Endodermal cell (in vitro differentiated cells): ENCODE measurements around the gene SEM1. TPM values are rescaled to one million over a fixed set of nuclear protein-coding genes. Genes with fewer than 3 reads are reported as not detected.

Experiments
- DNase-seq: peaks from one replicate; pipeline ENCODE4 v3.0.0-alpha.2; 2017
- H3K27ac ChIP-seq: 2 replicates; pipeline ENCODE4 v1.5.1; 2013; ENCODE audit warnings: mild to moderate bottlenecking, low read depth, low read length, moderate library complexity
- H3K27me3 ChIP-seq: 2 replicates; pipeline ENCODE4 v1.6.1; 2013; ENCODE audit warnings: mild to moderate bottlenecking, low read length, moderate library complexity; ENCODE audit not compliant: insufficient read depth, control insufficient read depth, poor library complexity, severe bottlenecking
- H3K36me3 ChIP-seq: 2 replicates; pipeline ENCODE4 v1.7.0; 2013; ENCODE audit warnings: mild to moderate bottlenecking, low read length, moderate library complexity; ENCODE audit not compliant: control insufficient read depth, insufficient read depth
- H3K4me1 ChIP-seq: one replicate; pipeline ENCODE4 v1.7.0; 2013; ENCODE audit warnings: low read length; ENCODE audit not compliant: control insufficient read depth, insufficient read depth
- H3K4me3 ChIP-seq: 2 replicates; pipeline ENCODE4 v1.5.1; 2013; ENCODE audit warnings: mild to moderate bottlenecking, low read length, moderate library complexity
- H3K9ac ChIP-seq: 2 replicates; pipeline ENCODE4 v1.6.1; 2013; ENCODE audit warnings: mild to moderate bottlenecking, low read length, moderate library complexity; ENCODE audit not compliant: poor library complexity, severe bottlenecking; ENCODE audit errors: extremely low read depth
- H3K9me3 ChIP-seq: 2 replicates; pipeline ENCODE4 v1.6.1; 2013; ENCODE audit warnings: mild to moderate bottlenecking, low read length, moderate library complexity; ENCODE audit not compliant: control insufficient read depth
- H3K27ac Mint-ChIP-seq: 2 replicates; pipeline ENCODE4 v1.8.0; 2020; ENCODE audit warnings: mixed read lengths
- H3K27me3 Mint-ChIP-seq: 2 replicates; pipeline ENCODE4 v1.8.0; 2021; ENCODE audit warnings: mild to moderate bottlenecking, mixed read lengths; ENCODE audit not compliant: insufficient read depth
- H3K36me3 Mint-ChIP-seq: 2 replicates; pipeline ENCODE4 v1.8.0; 2020; ENCODE audit warnings: low read depth, mixed read lengths
- H3K4me1 Mint-ChIP-seq: 2 replicates; pipeline ENCODE4 v1.8.0; 2020; ENCODE audit warnings: mixed read lengths
- H3K4me3 Mint-ChIP-seq: 2 replicates; pipeline ENCODE4 v1.8.0; 2020; ENCODE audit warnings: mild to moderate bottlenecking, moderate library complexity, mixed read lengths
- H3K9me3 Mint-ChIP-seq: 2 replicates; pipeline ENCODE4 v1.8.0; 2020; ENCODE audit warnings: mild to moderate bottlenecking, mixed read lengths
- CTCF ChIP-seq: fragments of 200-600 bp; sonication (generic); conservative IDR thresholded peaks from 2 replicates; pipeline ENCODE4 v1.5.0; 2021; ENCODE audit warnings: antibody characterized with exemption, mild to moderate bottlenecking
- WGBS, 2 experiments: methylation state at CpG; one replicate each; pipeline versions ENCODE4 v1.1.5 to v1.1.7; 2013; ENCODE audit warnings: missing lambda C conversion rate in 2 of 2, mixed read lengths in 1 of 2; ENCODE audit not compliant: insufficient coverage in 1 of 2, insufficient read length in 1 of 2; 5-methylcytosine and 5-hydroxymethylcytosine counted together
- total RNA-seq, 2 donors: library from RNA; stranded (reverse); fragmentation: NEBNext Ultra II Directional in 1 of 2; extraction: Animal tissue kit (Norgen Biotek cat#: 25700) in 1 of 2; gene quantifications; 2 replicates in 1 of 2; 3 replicates in 1 of 2; pipeline ENCODE4 v1.2.1, GENCODE V29; 2021

The SEM1 gene
- total RNA-seq, 2 donors from 2014 or later: 85.1 to 127 TPM

GRCh38 chr7:96665689-96666088 lies 44.0 kb downstream of the SEM1 start:
- H3K4me3 Mint-ChIP-seq: no peak overlapping the region
- peaks cover 9% of the 10 kb centered on the region for H3K36me3 ChIP-seq
- H3K9me3 Mint-ChIP-seq: no peaks in the 10 kb centered on the region
- no peak overlapping the region for H3K27ac ChIP-seq
- TF ChIP-seq CTCF: no peak
- H3K27me3 ChIP-seq: no peaks in the 10 kb centered on the region
- no peak overlapping the region for H3K27ac Mint-ChIP-seq
- no peak for DNase-seq
- H3K4me1 ChIP-seq: no peaks in the 10 kb centered on the region
- H3K9ac ChIP-seq: no peak overlapping the region
- no peaks in the 10 kb centered on the region for H3K4me1 Mint-ChIP-seq
- no peaks in the 10 kb centered on the region for H3K27me3 Mint-ChIP-seq
- H3K36me3 Mint-ChIP-seq: peaks cover 6% of the 10 kb centered on the region
- no peaks in the 10 kb centered on the region for H3K9me3 ChIP-seq
- H3K4me3 ChIP-seq: no peak overlapping the region
- WGBS, 2 experiments: 92% methylated on average over 1 of the region's 1 CpG; no CpG with 5 or more reads in 1 of the 2 experiments

DNA sequence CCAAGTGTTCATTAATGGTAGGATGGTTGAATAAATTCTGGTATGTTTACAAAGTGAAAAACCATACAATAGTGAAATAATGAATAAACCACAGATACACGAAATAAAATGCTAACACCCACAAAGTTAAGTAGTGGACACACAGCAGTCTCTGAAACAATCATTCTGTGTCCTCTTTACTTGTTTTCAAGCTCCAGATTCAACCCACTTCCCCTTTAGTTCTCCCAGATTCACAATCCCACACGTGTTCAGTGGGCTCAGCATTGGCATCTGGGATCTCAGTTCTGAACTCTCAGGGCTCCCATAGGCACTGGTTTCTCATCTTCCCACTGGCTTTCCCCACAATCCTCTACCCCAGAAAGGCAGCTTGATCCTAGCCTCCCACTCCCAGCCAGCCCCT lies 44.9 kb downstream of the SEM1 start:
- H3K9ac ChIP-seq: no peak overlapping the region
- H3K36me3 Mint-ChIP-seq: peaks cover 6% of the 10 kb centered on the region
- peaks cover 9% of the 10 kb centered on the region for H3K36me3 ChIP-seq
- no peaks in the 10 kb centered on the region for H3K9me3 Mint-ChIP-seq
- no peaks in the 10 kb centered on the region for H3K27me3 ChIP-seq
- H3K27ac ChIP-seq: no peak overlapping the region
- no peak for TF ChIP-seq CTCF
- H3K4me1 ChIP-seq: no peaks in the 10 kb centered on the region
- no peak overlapping the region for H3K27ac Mint-ChIP-seq
- H3K27me3 Mint-ChIP-seq: no peaks in the 10 kb centered on the region
- H3K4me3 ChIP-seq: no peak overlapping the region
- no peaks in the 10 kb centered on the region for H3K4me1 Mint-ChIP-seq
- no peak for DNase-seq
- H3K4me3 Mint-ChIP-seq: no peak overlapping the region
- no peaks in the 10 kb centered on the region for H3K9me3 ChIP-seq
- 80 to 90% methylated on average over 1 to 2 of the region's 2 CpGs for WGBS, 2 experiments

DNA sequence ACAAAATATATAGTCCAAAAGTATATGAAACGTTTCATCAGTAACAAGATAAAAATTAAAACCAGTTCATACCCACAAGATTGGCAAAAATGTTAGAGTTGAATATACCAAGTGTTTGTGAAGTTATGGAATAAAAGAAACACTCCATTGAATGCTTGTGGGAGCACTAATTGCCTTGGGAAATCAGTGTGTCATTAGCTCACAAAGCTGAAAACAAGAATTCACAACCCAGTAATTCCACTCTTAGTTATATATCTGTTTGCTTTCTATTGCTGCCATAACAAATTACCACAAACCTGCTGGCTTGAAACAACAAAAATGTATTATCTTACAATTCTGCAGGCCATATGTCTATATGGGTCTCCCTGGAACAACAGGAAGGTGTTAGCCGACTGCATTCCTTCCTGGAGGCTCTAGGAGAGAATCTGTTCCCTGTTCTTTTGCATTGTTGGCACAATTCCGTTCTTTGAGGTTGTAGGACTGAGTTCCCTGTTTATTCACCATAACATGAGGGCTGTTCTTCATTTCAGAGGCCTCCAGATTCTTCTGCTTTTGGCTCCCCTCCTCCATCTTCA lies 45.7 kb downstream of the SEM1 start:
- Mint-ChIP-seq H3K36me3 (peaks cover 6% of the 10 kb centered on the region), H3K4me3 (no peak overlapping the region), H3K27me3 (no peaks in the 10 kb centered on the region), H3K9me3 (no peaks in the 10 kb centered on the region), H3K27ac (no peak overlapping the region), H3K4me1 (no peaks in the 10 kb centered on the region)
- H3K9me3 ChIP-seq: no peaks in the 10 kb centered on the region
- H3K4me3 ChIP-seq: no peak overlapping the region
- peaks cover 9% of the 10 kb centered on the region for H3K36me3 ChIP-seq
- TF ChIP-seq CTCF: no peak
- no peaks in the 10 kb centered on the region for H3K27me3 ChIP-seq
- H3K9ac ChIP-seq: no peak overlapping the region
- no peak overlapping the region for H3K27ac ChIP-seq
- H3K4me1 ChIP-seq: no peaks in the 10 kb centered on the region
- WGBS, 2 experiments: 92 to 100% methylated on average over 2 of the region's 3 CpGs
- no peak for DNase-seq
